Activated CD8-positive, alpha-beta memory T cell treated with anti-CD3 and anti-CD28 coated beads for 4 hours (primary cell): ENCODE results near the gene MECP2.
A peak's percentile ranks its signal among the peaks of the same experiment; 100 is the strongest.
"Not testable (repeated sequence)": the region's sequence is repeated elsewhere in the genome, so short reads cannot be mapped to it uniquely, and the experiment has no call there.

Experiments used
- DNase-seq, 2 donors: peaks; one replicate each; pipeline ENCODE4 v3.0.0-alpha.2; 2020; ENCODE audit warnings: low read depth in 2 of 2

The MECP2 gene

DNA sequence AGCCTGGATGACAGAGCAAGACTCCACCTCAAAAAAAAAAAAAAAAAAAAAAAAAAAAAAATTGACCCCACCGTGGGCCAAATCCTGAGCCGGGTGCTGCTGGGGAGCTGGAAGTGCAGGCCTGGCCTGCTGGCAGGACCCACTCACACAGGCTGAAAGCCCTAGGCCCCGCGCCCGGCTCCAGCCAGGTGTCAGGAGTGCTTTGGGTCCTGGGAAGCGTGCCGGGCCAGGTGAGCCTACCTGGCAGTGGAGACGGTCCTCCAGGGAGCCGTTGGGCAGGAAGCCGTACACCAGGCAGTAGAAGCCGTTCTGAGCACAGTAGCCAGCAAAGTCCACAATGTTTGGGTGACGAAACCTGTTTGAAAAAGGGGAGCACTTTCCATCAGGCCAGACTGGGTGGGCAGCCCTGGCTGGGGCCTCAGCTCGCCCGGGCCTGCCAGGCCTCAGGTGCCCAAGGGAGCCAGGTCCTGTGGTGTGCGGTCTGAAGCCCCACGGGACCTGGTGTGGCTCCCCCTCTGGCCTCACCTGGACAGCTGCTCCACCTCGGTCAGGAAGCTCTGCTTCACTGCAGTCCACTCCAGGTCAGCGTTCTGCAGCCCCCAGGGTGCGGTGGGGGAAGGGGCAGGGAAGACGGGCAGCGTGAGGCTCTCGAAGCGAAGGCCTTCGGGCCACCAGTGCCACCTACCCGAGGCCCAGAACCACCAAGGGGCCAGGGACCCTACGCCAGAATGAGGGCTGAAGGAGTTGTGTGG, 79.6 kb downstream of the MECP2 start:
- DNase-seq: no peak

DNA sequence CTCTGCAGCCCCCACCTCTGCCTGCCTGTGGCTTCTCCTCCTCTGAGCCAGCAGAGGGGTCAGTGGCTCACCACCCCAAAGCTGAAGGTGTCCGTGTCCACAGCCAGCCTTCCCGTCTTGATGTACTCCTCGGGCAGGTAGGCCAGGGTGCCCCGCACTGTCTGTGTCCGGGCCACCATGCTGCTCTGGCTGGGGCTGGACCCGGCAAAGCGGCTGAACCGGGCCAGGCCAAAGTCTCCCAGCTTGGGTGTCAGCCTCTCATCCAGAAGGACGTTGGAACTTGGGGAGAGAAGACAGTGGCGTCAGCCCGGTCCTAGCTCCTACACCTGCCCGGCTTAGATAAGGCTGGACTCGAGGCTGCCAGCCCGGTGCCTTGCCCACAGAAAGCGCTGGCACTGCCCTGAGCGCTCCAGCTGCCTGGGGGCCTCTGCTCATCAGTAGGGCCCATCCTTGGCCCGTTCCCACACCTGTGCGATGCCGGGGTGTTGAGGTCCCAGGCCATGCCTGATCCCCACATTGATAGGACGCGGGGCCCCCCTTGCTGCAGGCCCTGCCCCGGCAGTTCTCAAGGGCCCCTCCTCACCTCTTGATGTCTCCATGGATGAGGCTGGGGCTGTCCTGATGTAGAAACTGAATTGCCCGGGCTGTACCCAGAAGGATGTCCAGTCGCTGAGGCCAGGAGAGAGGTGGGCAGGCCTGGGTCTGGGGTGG, 81.0 kb downstream of the MECP2 start:
- no peak for DNase-seq

DNA sequence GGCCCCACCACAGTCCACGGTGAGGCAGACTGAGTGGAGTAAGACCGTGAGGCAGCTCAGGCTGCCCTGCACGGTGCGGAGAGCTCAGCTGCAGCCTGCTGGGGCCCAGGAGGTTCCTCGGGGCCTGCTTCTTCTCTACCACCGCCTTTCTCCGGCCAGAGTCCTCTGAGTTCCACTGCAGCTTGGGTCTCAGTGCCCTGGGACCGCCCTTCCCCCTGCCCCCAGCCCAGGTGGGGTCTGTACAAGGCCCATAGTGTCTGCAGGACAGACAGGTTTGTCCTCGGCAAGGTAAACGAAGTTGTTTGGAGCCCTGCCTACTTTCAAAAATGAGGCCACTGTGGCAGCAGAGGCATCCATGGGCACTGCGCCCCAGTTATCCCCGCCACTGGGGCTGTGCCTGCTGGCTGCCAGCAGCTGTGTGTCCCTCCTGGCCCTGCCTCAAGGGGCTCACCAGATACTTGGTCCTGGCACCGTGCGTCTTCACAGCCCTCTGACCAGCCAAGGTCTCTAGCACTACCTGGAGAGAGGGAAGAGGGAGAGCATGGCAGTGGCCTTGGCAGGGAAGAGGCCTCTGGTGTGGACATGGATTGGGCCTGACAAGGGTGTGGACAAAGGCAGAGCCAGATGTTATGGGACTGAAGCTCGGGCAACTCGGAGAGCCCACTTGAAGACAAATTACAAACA, 81.8 kb downstream of the MECP2 start:
- no peak for DNase-seq

DNA sequence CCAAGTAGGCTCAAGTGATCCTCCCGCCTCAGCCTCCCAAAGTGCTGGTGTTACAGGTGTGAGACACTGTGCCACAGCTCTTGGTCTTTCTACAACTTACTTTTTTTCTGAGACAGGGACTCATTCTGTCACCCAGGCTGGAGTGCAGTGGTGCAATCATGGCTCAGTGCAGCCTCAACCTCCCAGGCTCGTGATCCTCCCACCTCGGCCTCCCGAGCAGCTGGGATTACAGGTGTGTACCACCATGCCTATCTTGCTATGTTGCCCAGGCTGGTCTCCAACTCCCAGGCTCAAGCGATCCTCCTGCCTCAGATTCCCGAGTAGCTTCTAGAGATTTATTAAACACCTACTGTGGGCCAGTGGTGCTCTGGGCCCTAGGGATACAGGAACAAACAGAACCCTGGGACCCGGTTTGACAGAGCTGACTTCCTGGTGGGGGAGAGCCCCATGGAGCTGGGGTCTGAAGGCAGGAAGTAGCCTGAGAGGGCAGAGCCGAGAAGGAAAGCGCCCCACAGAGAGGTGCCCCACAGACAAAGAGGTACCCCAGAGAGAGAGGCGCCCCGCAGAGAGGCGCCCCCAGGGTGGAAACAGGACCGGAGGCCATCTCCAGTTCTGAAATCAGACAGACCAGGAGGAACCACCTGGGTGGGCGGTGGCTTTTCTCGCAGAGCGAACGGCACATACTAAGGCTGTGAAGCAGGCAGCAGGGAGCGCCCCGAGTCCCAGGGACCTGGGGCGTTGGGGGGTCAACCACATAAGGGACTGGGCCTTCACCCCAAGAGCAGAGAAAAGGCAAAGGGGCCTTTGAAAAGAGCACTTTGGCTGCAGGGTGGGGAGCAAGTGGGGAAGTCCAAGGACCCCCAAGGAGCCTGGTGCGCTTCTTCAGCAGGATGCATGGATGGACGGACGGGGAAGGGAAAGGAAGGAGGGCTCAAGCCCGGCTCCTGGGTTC, 82.8 kb downstream of the MECP2 start:
- DNase-seq: no peak

DNA sequence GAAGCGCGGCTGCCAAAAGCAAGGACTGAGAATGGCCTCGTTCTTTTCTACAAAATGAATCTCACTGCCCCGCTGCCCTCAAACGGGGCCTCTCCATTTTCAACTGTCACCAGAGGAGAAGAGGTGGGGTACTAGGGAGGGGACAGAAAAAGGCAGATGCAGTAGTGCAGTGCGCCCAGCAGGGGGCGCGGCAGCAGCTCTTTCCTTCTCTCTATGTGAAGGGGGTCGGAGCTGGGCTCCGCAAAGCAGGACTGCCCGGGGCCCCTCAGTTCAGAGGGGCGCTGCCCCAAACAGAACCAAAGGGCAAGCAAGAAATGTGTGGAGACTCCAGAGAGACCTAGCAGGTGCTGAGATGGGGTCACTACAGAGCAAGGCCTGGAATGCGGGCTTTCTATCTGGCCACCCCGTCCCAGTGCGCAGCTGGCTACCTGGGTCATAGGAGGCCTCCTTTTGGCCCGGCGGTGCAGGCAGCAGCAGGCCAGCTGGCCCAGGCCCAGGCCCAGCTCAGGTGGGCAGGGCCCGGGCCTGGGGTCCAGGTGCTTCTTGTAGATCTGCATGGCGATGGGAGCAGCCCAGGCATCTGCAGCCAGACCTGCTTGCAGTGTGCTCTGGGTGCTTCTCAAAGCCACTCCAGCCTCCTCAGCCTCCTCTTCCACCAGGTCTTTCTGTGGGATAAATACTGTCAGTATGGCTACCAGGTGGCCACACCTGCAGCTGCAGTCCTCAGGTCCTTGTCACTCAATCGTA, 83.7 kb downstream of the MECP2 start:
- DNase-seq: no peak

DNA sequence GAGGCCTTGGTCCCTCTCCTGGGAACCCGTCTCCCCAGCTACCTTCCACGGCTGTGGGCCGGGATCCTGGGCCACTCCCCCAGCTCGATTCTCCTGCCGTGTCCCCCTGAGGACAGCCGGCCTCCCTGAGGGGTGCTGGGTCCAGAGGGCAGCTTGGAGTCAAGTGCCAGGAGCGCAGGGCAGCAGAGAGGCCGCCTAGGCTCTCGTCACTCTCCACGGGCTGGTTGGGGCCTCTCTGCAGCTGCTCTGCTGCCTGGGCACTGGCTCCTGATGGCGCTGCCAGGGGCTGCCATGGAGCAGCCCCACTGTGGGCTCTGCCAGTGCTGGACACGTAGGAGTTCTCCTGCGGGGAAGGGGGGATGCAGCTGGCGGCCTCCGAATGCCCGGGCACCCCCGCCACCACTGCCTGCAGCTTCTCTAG, 84.5 kb downstream of the MECP2 start:
- no peak for DNase-seq

DNA sequence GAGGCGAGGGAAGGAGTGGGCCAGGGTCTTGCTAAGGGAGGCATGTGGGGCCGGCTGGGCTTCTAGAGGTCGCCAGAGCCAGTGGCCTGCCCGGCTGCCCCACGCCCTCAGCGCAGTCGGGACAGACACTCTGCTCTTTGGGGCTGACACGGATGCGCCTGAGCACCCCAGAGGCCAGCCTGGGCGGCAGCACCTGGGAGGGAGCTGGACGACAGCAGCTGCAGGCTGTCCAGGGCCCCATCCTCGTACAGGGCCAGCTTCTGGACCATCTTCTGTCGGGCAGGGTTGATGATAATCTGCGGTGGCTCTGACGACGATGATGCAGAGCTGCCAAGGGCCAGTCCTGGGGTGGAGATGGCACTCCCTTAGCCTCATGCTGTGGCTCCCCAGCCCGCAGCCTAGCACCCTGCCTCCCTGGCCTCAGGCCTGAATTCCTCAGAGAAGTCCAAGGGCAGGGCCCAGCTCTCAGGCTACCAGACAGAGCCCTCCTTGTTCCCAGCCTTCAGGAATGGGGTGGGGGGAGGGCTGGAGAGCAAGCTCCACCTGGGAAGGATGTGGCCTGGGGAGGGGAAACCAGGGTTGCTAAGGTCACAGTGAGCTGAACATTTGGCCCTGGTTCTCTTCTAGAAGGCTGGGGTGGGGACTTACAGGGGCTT, 85.1 kb downstream of the MECP2 start:
- DNase-seq: no peak

DNA sequence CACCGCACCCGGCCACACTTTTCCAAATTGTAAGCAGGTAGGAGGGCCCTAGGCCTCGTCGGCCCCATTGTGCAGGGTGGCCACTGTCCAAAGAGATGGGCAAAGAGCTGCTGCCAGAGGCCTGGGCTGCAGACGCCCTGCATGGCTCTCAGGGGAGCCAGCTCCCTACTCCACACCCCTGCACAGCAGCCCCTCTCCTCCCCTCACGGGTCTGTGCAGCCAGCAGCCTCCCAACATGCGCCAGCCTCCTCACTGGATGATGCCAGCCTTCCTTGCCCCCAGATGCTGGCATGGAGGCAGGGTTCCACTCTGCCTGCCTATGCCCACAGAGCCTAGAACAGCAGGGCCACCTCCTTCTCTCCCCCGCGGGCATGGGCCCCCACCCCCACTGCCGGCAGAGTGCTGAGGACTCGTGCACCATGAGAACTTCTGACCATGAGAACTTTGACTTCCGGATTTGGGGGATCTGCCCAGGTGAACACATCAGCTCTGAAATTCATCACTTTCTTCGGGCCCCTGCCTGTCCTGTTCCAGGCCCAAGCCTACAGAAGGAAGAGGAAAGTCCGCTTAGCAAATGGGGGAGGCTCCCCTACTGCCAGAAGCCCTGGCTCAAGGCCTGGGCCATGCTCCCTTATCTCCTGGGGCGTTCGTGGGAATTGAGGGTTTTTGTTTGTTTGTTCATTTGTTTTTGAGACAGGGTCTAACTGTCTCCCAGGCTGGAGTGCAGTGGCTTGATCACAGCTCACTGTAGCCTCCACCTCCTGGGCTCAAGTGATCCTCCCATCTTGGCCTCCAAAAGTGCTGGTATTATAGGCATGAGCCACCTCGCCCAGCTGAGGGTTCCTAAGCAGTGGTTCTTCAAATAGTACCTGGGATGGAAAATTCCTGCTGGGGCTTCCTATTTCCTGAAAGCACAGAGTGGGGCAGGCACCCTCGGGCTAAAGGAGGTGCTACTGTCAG, 85.9 kb downstream of the MECP2 start:
- DNase-seq: no peak

DNA sequence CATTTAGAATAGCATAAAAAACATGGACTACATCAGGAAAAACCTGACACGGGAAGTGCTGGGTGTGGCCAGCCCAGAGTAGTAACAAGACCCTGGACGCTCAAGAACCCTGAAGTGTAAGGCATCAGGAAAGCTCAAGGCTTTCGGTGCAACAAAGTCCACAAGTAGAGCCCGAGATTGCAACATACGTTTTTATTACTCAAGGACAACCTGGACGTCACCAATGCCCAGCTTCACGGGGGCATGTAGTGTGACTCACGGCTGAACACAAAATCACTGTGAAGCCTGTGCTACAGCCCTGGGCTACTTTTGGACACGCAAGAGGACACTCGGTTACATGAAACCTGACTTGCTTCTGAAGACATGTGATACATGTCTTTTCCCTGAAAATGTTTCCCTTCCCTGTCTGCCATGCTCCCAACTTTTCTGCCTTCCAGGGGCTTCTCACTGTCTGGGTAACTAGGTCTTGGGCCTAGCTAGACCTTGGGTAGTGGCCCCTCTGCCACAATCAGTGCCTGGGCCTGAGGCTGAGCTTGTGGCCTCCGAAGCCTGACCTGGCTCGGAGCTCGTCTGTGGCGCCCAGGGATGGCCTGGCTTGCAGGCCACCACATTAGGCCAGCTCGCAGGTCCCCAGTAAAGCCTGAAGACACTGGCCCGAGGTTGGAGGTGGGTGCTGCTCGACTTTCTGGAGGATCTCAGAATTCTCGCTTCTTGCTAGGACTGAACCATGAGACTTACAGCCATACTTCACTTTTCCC, 87.0 kb downstream of the MECP2 start:
- no peak for DNase-seq

DNA sequence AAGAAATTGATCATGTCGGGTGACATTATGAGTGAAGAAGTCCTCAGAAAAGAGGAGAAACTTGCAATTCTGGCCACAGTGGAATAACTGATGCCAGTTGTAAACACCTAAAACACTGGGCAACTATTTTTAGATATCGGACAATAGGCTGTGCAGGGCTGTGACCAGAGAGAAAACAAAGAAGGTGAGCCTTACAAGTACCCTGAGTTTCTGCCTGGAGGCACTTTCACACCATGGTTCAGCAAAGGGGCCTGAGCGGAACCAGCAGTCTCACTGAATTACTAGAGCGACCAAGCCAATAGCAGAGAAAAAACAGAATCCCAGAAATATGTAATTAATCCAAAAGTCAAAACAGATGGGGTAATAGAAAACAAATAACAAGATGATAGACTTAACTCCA, 89.0 kb downstream of the MECP2 start:
- no peak for DNase-seq

DNA sequence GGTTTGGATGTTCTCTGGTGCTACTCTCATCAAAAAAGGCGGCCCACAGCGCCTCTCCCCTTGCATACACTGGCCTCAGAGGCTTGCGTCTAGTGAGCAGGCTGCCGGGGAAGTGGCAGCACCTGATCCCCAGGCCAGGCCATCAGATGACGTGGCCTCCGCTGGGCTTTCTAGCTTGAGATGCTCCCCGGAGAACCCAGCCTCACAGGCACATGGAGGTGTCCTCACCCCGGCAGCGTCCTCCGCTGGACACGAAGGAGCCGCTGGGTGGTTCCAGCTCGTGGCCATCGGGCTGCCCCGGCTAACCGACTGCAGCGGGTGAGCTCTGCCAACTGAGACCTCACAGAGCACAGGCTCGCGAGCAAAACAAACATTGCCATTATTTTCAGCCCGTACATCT, 90.6 kb downstream of the MECP2 start:
- no peak for DNase-seq

DNA sequence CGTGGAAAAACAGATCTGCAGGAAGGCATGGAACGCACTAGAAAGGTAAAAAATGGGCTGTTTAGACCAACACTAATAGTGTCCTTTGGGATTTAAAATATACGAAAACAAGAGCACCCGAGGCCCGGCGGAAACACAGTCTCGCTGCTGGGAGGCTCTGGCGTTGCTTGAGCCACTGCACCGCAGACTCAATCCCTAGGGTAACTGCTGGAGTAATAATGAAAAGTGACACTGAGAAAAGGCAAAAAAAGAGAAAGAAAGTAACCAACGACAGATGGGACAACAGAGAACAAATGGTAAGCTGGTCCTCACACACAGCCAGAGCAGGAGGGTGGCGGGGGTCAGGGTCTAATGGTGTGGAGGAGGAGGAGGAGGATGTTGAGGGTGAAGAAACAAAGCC, 93.2 kb downstream of the MECP2 start:
- DNase-seq: no peak

DNA sequence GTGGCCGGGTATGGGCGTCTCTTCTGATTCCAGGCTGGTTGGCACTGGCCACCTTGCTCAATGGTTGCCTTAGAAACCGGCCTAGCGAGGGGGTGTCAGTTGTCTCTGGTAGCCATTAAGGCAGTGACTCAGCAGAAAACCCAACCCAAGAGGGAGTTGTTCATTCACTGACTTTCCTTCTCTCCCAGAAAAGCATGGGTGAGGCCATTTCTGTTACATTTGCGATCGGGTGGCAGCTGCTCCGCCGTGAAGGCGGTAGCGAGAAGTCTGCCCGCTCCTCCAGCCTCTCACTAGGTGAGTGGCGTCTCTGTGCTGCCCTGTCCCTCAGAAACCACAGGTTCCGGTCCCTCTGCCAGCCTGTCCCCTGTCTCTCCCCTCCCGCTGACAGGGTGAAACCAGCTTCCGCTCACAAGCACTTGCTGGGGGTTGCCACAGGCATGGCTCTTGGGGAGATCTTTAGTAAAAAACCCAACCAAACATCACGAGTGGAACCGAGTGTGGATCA, 95.2 kb downstream of the MECP2 start:
- peak in 1 of 2 donors; percentile 17 for DNase-seq

DNA sequence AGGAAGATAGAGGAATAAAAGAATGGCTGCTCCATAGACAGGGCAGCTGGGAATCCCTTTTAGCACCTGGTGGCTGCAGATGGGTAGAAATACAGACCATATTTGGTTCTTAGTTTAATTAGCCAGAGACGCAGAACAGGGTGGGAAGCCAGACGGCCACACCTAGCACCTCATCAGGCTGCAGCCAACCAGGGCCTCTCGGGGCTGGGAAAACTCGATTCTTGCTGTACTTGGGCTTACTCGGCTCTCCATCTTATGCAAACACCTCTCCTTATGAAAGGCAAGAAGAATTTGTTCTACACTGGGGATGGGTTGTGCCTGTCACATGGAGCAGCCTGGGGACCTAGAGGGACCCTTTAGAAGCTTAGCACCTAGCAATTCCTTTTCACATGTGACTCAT, 97.5 kb downstream of the MECP2 start:
- no peak for DNase-seq

DNA sequence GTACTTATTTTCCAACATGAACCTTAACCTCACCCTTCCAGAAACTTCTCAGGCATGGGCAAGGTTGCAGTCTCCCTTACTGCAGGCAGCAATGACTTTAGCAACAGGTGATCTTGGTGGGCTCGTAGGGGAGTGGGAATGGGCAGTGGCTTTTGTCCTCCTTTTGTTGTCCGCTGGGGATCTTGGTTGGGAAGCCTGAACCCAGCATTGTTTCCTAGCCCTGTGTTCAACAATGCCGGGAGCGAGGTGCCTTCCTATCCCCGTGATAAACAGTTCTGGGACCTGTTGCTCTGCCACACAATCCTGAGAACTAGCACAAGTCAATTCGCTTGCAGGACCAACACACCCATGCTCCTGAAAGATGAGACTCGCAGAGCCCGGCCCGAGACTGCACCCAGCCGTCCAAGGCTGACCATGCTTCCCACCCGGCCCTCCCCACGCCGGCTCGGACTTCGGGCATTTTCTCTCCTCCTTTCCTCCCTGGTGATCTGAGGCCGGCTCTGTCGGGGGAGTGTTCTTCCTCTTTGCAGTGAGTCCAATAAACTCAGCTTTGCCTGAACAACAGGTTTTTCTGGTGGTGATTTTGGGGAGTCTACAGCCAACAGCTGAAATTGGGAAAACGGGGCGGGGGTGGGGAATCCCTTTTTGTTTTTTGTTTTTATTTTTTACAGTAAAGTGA, 98.0 kb downstream of the MECP2 start:
- DNase-seq: no peak

DNA sequence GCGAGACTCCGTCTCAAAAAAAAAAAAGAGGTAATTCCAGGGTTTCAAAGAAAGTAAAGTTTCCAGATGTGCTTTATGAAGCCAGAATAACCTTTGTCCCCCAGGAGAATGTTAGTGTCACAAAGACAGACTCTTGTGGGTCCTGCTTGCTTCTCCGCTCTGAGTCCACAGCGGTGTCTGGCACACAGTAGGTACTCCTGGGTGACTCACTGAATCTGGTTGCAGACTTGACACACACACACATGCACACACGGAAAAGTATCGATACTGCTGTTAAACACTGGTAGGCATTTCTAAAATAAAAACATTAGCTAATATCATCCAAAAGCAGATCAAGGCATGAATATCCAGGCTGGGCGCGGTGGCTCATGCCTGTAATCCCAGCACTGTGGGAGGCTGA, 102.0 kb downstream of the MECP2 start:
- DNase-seq: no peak

DNA sequence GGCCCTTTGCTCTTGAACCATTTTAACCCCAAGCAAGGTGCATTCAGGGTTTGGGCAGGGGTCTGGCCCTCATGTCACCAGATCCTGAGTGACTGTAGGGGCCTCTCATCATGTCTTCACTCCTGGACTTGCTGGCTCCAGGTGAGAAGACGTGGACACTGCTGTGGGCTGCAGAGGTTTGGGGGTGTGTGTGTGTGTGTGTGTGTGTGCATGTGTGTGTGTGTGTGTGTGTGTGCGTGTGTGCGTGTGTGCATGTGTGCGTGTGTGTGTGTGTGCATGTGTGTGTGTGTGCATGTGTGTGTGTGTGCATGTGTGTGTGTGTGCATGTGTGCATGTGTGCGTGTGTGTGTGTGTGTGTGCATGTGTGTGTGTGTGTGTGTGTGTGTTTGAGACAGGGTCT, 103.1 kb downstream of the MECP2 start:
- DNase-seq: not testable (repeated sequence)

DNA sequence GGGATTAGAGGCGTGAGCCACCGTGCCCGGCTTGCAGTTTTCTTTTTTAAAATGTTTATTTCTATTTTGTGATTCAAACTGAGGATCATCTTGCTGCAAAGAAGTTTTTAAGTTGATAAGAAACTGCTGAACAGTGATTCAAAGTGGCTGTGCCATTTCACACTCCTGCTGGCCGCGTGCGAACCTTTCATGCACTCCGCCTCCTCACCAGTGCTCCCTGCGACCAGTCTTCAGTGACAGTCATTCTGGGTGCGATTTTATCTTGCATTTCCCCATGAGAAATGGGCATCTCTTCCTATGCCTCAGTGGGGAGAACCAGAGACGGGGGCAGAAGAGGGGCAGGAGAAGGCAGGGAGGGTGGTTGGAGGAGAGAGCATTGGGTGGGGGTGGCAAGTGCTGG, 103.5 kb downstream of the MECP2 start:
- DNase-seq: no peak
